GM21619 (cell line): Measurements from ENCODE around the gene GLTP.
A peak's percentile ranks its signal among the peaks of the same experiment; 100 is the strongest.

Experiments
- ATAC-seq: cut with Tn5 transposase; IDR thresholded peaks from one replicate; pipeline ENCODE4 v1.9.1; 2021; ENCODE audit not compliant: unreplicated experiment

Gene GLTP

GRCh38 chr12:109844983-109845823 is 35.1 kb downstream of the GLTP start:
- peak; percentile 90 for ATAC-seq

- ATAC-seq, result no peak
Observed at GRCh38 chr12:109844091-109844490, 36.2 kb downstream of the GLTP start.

- ATAC-seq, result no peak
Observed at GRCh38 chr12:109842021-109842420, 38.3 kb downstream of the GLTP start.

- ATAC-seq, result no peak
Observed at GRCh38 chr12:109841356-109841755, 39.0 kb downstream of the GLTP start.

GRCh38 chr12:109840305-109841074 is 39.9 kb downstream of the GLTP start:
- ATAC-seq, result no peak

- no peak for ATAC-seq
Observed at GRCh38 chr12:109839444-109839843, 40.9 kb downstream of the GLTP start.

- ATAC-seq, result no peak
Observed at GRCh38 chr12:109836916-109837315, 43.4 kb downstream of the GLTP start.

GRCh38 chr12:109835827-109836226 is 44.5 kb downstream of the GLTP start:
- no peak for ATAC-seq

- no peak for ATAC-seq
Observed at GRCh38 chr12:109833307-109834189, 46.8 kb downstream of the GLTP start, which contains the start of gene TRPV4. Gene TRPV4, minus strand, starts transcription at chr12:109833398. Its CDS starts 18,602 bp downstream, at chr12:109814796.

- no peak for ATAC-seq
Observed at GRCh38 chr12:109832541-109833306, 47.6 kb downstream of the GLTP start.

GRCh38 chr12:109831929-109832328 is 48.4 kb downstream of the GLTP start:
- ATAC-seq, result no peak

- ATAC-seq, result no peak
Observed at GRCh38 chr12:109831365-109831764, 49.0 kb downstream of the GLTP start.

GRCh38 chr12:109830718-109831117 is 49.6 kb downstream of the GLTP start:
- ATAC-seq, result no peak

GRCh38 chr12:109830267-109830666 is 50.1 kb downstream of the GLTP start:
- ATAC-seq, result no peak

- ATAC-seq, result no peak
Observed at GRCh38 chr12:109829667-109830066, 50.7 kb downstream of the GLTP start.

GRCh38 chr12:109828754-109829511 is 51.4 kb downstream of the GLTP start:
- no peak for ATAC-seq

- no peak for ATAC-seq
Observed at GRCh38 chr12:109827566-109828550, 52.5 kb downstream of the GLTP start.

GRCh38 chr12:109827080-109827479 is 53.3 kb downstream of the GLTP start:
- no peak for ATAC-seq
